ENCODE measurements around the gene GALNT12. TPM values are rescaled to one million over a fixed set of nuclear protein-coding genes. Genes with fewer than 3 reads are reported as not detected.
A peak's percentile ranks its signal among the peaks of the same experiment; 100 is the strongest.

GALNT12 gene
- total RNA-seq, 4 donors from 2014 or later = 0.55 to 1.6 (median 1.1) TPM

GRCh38 chr9:98790134-98790841, 17.2 kb upstream of the GALNT12 start:
- no peak for DNase-seq
- intact Hi-C loops (cut with DNase I; ENCODE audit: low total_unique reads) = loop anchor here (10.0 kb wide), 3 partner anchors 315 to 1155 kb away; partner anchors contain the start of genes ANP32B, NCBP1, TGFBR1 and TSTD2

GRCh38 chr9:98790842-98791607, 16.4 kb upstream of the GALNT12 start:
- in situ Hi-C loops (cut with MboI; ENCODE audit: low sequenced_read_pairs in 4 of 4) (loop anchor here in 1 of 4 donors (25.0 kb wide), 2 partner anchors 729 to 879 kb away; partner anchors contain the start of genes NANS and TRMO), intact Hi-C loops (cut with DNase I; ENCODE audit: low total_unique reads) (loop anchor here (10.0 kb wide), 3 partner anchors 314 to 1156 kb away; partner anchors contain the start of genes ANP32B, NCBP1, TGFBR1 and TSTD2)
- peak; percentile 95 to 97 for ATAC-seq
- Histone ChIP-seq H3K9me3 (no peaks in the 10 kb centered on the region), H3K4me3 (no peak overlapping the region), H3K4me1 (peaks cover 7 to 14% of the 10 kb centered on the region in 2 donors), H3K36me3 (no peaks in the 10 kb centered on the region), H3K27ac (peak overlapping the region; percentile 27 to 54 (median 36)), H3K27me3 (no peaks in the 10 kb centered on the region)
- no peak for TF ChIP-seq POLR2A (IDR thresholded peaks at IDR 0.05)
- peak; percentile 97 to 99 (median 99) for TF ChIP-seq CTCF (IDR thresholded peaks at IDR 0.05 in 4 of 5, conservative IDR thresholded peaks at IDR 0.05 in 1 of 5)
- peak; percentile 79 to 89 for DNase-seq

More at GRCh38 chr9:98790134-98790841, 17.2 kb upstream of the GALNT12 start:
- Histone ChIP-seq H3K27me3 (no peaks in the 10 kb centered on the region), H3K27ac (peak overlapping the region in 2 of 4 donors; percentile 27 to 54), H3K36me3 (no peaks in the 10 kb centered on the region), H3K4me3 (no peak overlapping the region), H3K4me1 (peaks cover 2 to 10% of the 10 kb centered on the region in 2 donors), H3K9me3 (no peaks in the 10 kb centered on the region)
- ATAC-seq = no peak
- in situ Hi-C loops (cut with MboI; ENCODE audit: low sequenced_read_pairs in 4 of 4) = loop anchor here in 1 of 4 donors (25.0 kb wide), 2 partner anchors 728 to 878 kb away; partner anchors contain the start of genes NANS and TRMO
- no peak for TF ChIP-seq CTCF (IDR thresholded peaks at IDR 0.05 in 4 of 5, conservative IDR thresholded peaks at IDR 0.05 in 1 of 5)
- TF ChIP-seq POLR2A (IDR thresholded peaks at IDR 0.05) = no peak

- H3K4me1 ChIP-seq = peaks cover 10 to 14% of the 10 kb centered on the region in 2 donors
- DNase-seq = no peak
- H3K9me3 ChIP-seq = no peaks in the 10 kb centered on the region
- no peak for ATAC-seq
- TF ChIP-seq CTCF (IDR thresholded peaks at IDR 0.05 in 4 of 5, conservative IDR thresholded peaks at IDR 0.05 in 1 of 5) (no peak), POLR2A (IDR thresholded peaks at IDR 0.05) (no peak)
- no peaks in the 10 kb centered on the region for H3K27me3 ChIP-seq
- H3K4me3 ChIP-seq = no peak overlapping the region
- H3K27ac ChIP-seq = peak overlapping the region; percentile 8 to 36 (median 28)
- no peaks in the 10 kb centered on the region for H3K36me3 ChIP-seq
- intact Hi-C loops (cut with DNase I; ENCODE audit: low total_unique reads) = loop anchor here (10.0 kb wide), 3 partner anchors 313 to 1157 kb away; partner anchors contain the start of genes ANP32B, NCBP1, TGFBR1 and TSTD2
- in situ Hi-C loops (cut with MboI; ENCODE audit: low sequenced_read_pairs in 4 of 4) = loop anchor here in 1 of 4 donors (25.0 kb wide), 2 partner anchors 730 to 880 kb away; partner anchors contain the start of genes NANS and TRMO
These were observed 15.6 kb upstream of the GALNT12 start for GRCh38 chr9:98791608-98792490.

- no peak for ATAC-seq
- no peak overlapping the region for H3K4me3 ChIP-seq
- H3K36me3 ChIP-seq = no peaks in the 10 kb centered on the region
- intact Hi-C loops (cut with DNase I; ENCODE audit: low total_unique reads) = loop anchor here (10.0 kb wide), 3 partner anchors 312 to 1158 kb away; partner anchors contain the start of genes ANP32B, NCBP1, TGFBR1 and TSTD2
- in situ Hi-C loops (cut with MboI; ENCODE audit: low sequenced_read_pairs in 4 of 4) = loop anchor here in 1 of 4 donors (25.0 kb wide), 2 partner anchors 731 to 881 kb away; partner anchors contain the start of genes NANS and TRMO
- peaks cover 11 to 14% of the 10 kb centered on the region in 2 donors for H3K4me1 ChIP-seq
- H3K27ac ChIP-seq = no peak overlapping the region
- DNase-seq = no peak
- TF ChIP-seq POLR2A (IDR thresholded peaks at IDR 0.05) = no peak
- no peak for TF ChIP-seq CTCF (IDR thresholded peaks at IDR 0.05 in 4 of 5, conservative IDR thresholded peaks at IDR 0.05 in 1 of 5)
- no peaks in the 10 kb centered on the region for H3K9me3 ChIP-seq
- no peaks in the 10 kb centered on the region for H3K27me3 ChIP-seq
These were observed 14.4 kb upstream of the GALNT12 start for GRCh38 chr9:98793031-98793430.

All from gastrocnemius medialis (tissue), 4 donors.